ENCODE results near the gene TTC23. TPM values are rescaled to one million over a fixed set of nuclear protein-coding genes. Genes with fewer than 3 reads are reported as not detected.

The TTC23 gene
- polyA plus RNA-seq, 1 donor (not counting 4 experiments of a cell fraction or from before 2014, with no cell fraction given): 6.7 TPM

GRCh38 chr15:99257107-99257750 lies 7.8 kb upstream of the TTC23 start:
- Histone ChIP-seq H3K27me3 (ENCODE audit: control insufficient read depth, extremely low read depth, insufficient read depth, low read length) (no peaks in the 10 kb centered on the region), H3K27ac (ENCODE audit: control insufficient read depth, insufficient read depth, low read length) (no peak overlapping the region), H3K4me3 (ENCODE audit: control insufficient read depth in 2 of 3, extremely low read depth in 1 of 3, insufficient read depth in 2 of 3, low read depth in 1 of 3, low read length in 3 of 3) (no peak overlapping the region), H3K9me1 (ENCODE audit: control insufficient read depth, extremely low read depth, insufficient read depth, low read length) (no peaks in the 10 kb centered on the region), H3K4me2 (ENCODE audit: control insufficient read depth, extremely low read depth, insufficient read depth, low read depth, low read length) (no peak overlapping the region), H3K9ac (ENCODE audit: control insufficient read depth, extremely low read depth, insufficient read depth, low read length) (no peak overlapping the region), H3K36me3 (ENCODE audit: control insufficient read depth in 2 of 2, extremely low read depth in 1 of 2, insufficient read depth in 2 of 2, low read length in 2 of 2) (no peaks in the 10 kb centered on the region), H3K79me2 (ENCODE audit: control insufficient read depth, insufficient read depth, low read length) (no peaks in the 10 kb centered on the region), H3K9me3 (ENCODE audit: control insufficient read depth, low read depth, low read length) (no peaks in the 10 kb centered on the region), H3K4me1 (ENCODE audit: control insufficient read depth, extremely low read depth, insufficient read depth, low read length) (peaks cover 2% of the 10 kb centered on the region), H2AFZ (ENCODE audit: control insufficient read depth, low read length) (no peak overlapping the region), H4K20me1 (ENCODE audit: control insufficient read depth, extremely low read depth, insufficient read depth, low read length) (no peaks in the 10 kb centered on the region)
- no peak for FAIRE-seq
- dilution Hi-C loops (cut with MboI; ENCODE audit: extremely low pct_ligation_motif_present, low sequenced_read_pairs): no loop called here
- TF ChIP-seq CTCF (optimal IDR thresholded peaks at IDR 0.05 in 1 of 3, IDR thresholded peaks at IDR 0.05 in 1 of 3, conservative IDR thresholded peaks at IDR 0.05 in 1 of 3; ENCODE audit: extremely low read depth in 1 of 3, insufficient read depth in 2 of 3, low read length in 3 of 3): no peak
- TF ChIP-seq EZH2 (IDR thresholded peaks at IDR 0.05; ENCODE audit: low read length): no peak
- DNase-seq (ENCODE audit: low read depth, low spot score): no peak

GRCh38 chr15:99253381-99254090 lies 4.2 kb upstream of the TTC23 start:
- H3K4me2 ChIP-seq (ENCODE audit: control insufficient read depth, extremely low read depth, insufficient read depth, low read depth, low read length): no peak overlapping the region
- H2AFZ ChIP-seq (ENCODE audit: control insufficient read depth, low read length): no peak overlapping the region
- FAIRE-seq (no peak), DNase-seq (ENCODE audit: low read depth, low spot score) (no peak)
- H4K20me1 ChIP-seq (ENCODE audit: control insufficient read depth, extremely low read depth, insufficient read depth, low read length): no peaks in the 10 kb centered on the region
- no peak overlapping the region for H3K4me3 ChIP-seq (ENCODE audit: control insufficient read depth in 2 of 3, extremely low read depth in 1 of 3, insufficient read depth in 2 of 3, low read depth in 1 of 3, low read length in 3 of 3)
- dilution Hi-C loops (cut with MboI; ENCODE audit: extremely low pct_ligation_motif_present, low sequenced_read_pairs): no loop called here
- no peaks in the 10 kb centered on the region for H3K9me3 ChIP-seq (ENCODE audit: control insufficient read depth, low read depth, low read length)
- H3K36me3 ChIP-seq (ENCODE audit: control insufficient read depth in 2 of 2, extremely low read depth in 1 of 2, insufficient read depth in 2 of 2, low read length in 2 of 2): no peaks in the 10 kb centered on the region
- peaks cover 2% of the 10 kb centered on the region for H3K79me2 ChIP-seq (ENCODE audit: control insufficient read depth, insufficient read depth, low read length)
- H3K9ac ChIP-seq (ENCODE audit: control insufficient read depth, extremely low read depth, insufficient read depth, low read length): no peak overlapping the region
- H3K27ac ChIP-seq (ENCODE audit: control insufficient read depth, insufficient read depth, low read length): no peak overlapping the region
- no peak for TF ChIP-seq EZH2 (IDR thresholded peaks at IDR 0.05; ENCODE audit: low read length)
- H3K4me1 ChIP-seq (ENCODE audit: control insufficient read depth, extremely low read depth, insufficient read depth, low read length): peaks cover 6% of the 10 kb centered on the region
- H3K27me3 ChIP-seq (ENCODE audit: control insufficient read depth, extremely low read depth, insufficient read depth, low read length): no peaks in the 10 kb centered on the region
- no peaks in the 10 kb centered on the region for H3K9me1 ChIP-seq (ENCODE audit: control insufficient read depth, extremely low read depth, insufficient read depth, low read length)
